ENCODE results near the gene RNF5.
A peak's percentile ranks its signal among the peaks of the same experiment; 100 is the strongest.
"Not testable (repeated sequence)": the region's sequence is repeated elsewhere in the genome, so short reads cannot be mapped to it uniquely, and the experiment has no call there.

The RNF5 gene

GRCh38 chr6:32177788-32178546, at the start of gene RNF5:
Gene RNF5 (plus strand): TSS chr6:32178405. CDS start chr6:32178512, 107 bp downstream.
- peak; percentile 98 for DNase-seq

GRCh38 chr6:32128751-32129296, 49.4 kb upstream of the RNF5 start:
- no peak for DNase-seq

GRCh38 chr6:32129297-32130088, 48.7 kb upstream of the RNF5 start:
- no peak for DNase-seq

GRCh38 chr6:32131439-32131948, 46.7 kb upstream of the RNF5 start:
- no peak for DNase-seq

GRCh38 chr6:32132110-32132509, 46.1 kb upstream of the RNF5 start:
- no peak for DNase-seq

GRCh38 chr6:32133786-32134185, 44.4 kb upstream of the RNF5 start:
- DNase-seq, result no peak

GRCh38 chr6:32137454-32137853, 40.8 kb upstream of the RNF5 start:
- no peak for DNase-seq

DNA sequence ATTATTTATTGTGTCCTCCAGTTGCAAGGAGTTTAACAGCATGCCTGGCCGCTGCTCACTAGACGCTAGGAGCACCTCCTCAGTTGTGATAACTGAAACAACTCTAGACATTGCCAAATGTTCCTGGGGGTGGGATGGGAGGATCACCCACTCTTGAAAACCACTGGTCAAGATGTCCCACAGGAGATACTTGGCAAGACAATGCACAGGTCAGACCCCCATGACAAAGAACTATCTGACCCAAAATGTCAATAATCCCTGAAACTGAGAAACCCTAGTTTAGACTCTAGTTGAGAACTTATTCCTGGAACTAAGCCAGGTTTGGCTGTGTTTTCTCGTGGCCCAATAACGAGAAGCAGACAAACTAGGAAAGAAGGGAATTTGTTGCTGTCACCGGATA, 38.6 kb upstream of the RNF5 start:
- DNase-seq, result no peak

DNA sequence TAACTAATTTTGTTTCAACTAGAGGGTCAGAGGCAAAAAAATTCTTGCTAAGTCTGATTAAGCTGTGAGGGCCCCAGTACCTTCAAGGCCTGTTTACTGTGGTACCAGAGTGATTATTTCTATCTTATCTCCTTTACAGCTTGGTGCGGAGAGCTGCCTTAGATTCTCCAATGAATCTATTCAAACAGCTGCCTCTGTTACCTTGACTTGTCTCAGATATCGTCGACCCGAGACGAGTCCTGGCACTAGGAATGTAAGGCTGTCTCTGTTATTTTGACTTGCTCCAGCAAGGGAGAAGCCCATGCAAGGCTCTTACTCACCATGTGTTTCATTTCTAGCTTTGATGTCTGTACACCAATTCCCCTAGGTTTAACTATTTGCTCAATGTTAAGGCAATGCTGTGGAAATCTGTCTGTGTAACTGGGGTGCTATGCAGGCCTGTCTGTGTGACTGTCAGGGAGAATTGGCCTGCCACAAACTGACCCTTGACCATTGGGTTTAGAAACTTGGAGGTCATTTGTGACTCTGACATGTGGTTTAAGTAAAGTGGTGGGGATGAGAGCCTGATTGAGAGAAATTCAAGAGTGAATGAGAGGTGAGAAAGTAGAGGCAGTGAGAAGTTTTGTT, 37.7 kb upstream of the RNF5 start:
- no peak for DNase-seq

- DNase-seq, result not testable (repeated sequence)
Observed at GRCh38 chr6:32144238-32144637, 34.0 kb upstream of the RNF5 start.

GRCh38 chr6:32146287-32146686, 31.9 kb upstream of the RNF5 start:
- DNase-seq, result no peak

GRCh38 chr6:32146687-32147086, 31.5 kb upstream of the RNF5 start:
- DNase-seq, result no peak

- no peak for DNase-seq
Observed at GRCh38 chr6:32147401-32148132, 30.6 kb upstream of the RNF5 start.

GRCh38 chr6:32148289-32149091, 29.7 kb upstream of the RNF5 start:
- peak; percentile 90 for DNase-seq

- DNase-seq, result no peak
Observed at GRCh38 chr6:32149092-32149755, 29.0 kb upstream of the RNF5 start.

DNA sequence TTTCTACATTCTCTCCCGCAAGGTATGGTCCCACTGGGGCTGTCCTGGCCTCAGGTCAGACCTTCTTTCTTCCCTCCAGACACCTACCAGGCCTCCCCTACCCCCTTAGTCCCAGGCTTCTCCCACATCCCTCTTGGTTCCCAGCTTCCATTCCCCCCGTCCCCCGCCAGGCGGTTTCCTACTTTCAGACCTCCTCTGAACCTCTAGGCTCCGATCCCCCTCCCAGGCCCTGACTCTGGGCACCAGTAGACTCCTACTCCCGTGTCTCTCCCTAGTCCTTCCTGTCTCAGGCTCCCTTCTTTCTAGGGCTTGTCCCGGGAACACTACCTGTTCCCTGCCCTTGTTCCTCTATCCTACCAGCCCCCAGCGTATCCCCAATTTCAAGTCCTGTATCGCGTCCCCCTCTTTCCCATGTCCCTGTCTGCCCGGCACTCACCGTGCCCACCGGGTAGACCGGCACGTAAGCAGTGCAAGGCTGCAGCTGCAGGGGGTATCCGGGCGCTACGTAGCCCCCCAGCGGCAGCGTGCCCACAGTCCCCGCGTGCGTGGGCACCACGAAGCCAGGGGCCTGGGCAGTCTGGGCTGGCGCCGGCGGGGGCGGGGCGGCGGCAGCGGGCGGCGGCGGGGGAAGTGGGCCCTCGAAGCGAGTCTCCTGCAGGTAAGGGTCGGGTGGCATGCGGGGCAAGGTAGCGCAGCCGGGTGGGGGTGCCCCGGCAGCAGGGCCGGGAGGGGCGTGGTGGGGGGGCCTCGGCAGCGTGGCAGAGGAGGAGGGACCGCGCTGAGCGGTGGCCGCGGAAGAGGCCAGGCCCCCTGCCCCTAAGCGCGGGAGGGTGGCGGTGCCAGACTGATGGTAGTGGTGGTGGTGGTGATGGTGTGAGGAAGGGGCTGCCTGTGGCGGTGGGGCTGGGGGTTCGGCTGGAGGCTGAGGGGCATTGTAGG, 28.0 kb upstream of the RNF5 start:
- peak; percentile 28 for DNase-seq

GRCh38 chr6:32151181-32151862, 26.9 kb upstream of the RNF5 start:
- DNase-seq, result peak; percentile 42

DNA sequence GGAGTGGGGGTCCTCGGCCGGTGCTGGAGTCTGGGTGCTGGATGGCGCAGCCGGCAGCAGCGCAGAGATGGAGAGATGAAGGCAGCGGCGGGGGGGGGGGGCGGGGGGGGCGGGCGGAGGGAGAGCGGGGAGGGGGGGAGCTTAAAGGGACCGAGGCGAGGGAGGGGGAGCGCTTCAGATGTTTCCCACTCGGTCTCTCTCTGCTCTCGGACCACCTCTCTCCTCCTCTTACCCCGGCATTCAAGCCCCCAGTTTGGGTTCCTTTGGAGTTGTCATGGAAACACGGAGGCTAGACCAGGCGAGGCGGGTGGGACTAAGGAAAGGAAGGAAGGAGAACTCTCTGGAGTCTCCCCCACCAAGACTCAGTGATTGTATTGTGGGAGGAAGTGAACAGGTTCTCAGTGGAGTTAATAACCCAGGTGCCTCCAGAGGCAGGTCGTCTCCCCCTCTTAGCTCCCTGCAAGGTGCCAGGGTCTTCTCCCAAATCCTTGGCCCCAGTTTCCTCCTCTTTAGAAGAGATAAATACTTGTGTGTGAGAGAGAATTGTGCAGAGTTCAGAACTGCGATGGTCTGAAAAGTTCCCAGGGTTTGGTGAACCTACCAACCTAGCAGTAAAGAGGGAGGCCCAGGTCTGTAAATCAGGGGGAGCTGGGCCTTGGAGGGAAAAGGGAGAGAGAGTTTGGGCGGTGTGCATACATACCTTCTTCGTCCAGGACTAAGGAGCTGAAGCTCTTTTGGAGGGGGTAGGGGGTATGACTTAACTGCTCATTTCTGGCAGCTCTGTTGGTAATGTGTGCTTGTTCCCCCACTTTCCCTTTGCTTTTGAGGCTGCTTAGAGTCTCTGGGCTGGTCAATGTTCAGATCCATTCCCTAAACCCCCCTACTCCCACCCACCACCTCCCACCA, 26.1 kb upstream of the RNF5 start, which contains the start of gene PRRT1:
Gene PRRT1, minus strand, starts transcription at position 77 of the 906 bp plus-strand sequence. CDS start 112 bp downstream, outside the sequence.
- no peak for DNase-seq
